CD14-positive monocyte (primary cell): ENCODE data around the gene MED12L. TPM values are rescaled to one million over a fixed set of nuclear protein-coding genes. Genes with fewer than 3 reads are reported as not detected.
A peak's percentile ranks its signal among the peaks of the same experiment; 100 is the strongest.

Experiments used
- DNase-seq, 3 donors: peaks; one replicate each; pipeline ENCODE4 v3.0.0-alpha.2; 2011 to 2022
- H2AFZ ChIP-seq: 2 replicates; pipeline ENCODE4 v1.6.0; 2012; ENCODE audit warnings: mild to moderate bottlenecking, low read depth, low read length, inconsistent platforms; ENCODE audit not compliant: insufficient read depth, poor library complexity, severe bottlenecking
- H3K27ac ChIP-seq, 2 donors: 1 replicate in 1 of 2; 2 replicates in 1 of 2; pipeline ENCODE4 v1.5.1; 2012 to 2013; ENCODE audit warnings: low read length in 2 of 2, control low read depth in 1 of 2, inconsistent platforms in 1 of 2, low read depth in 1 of 2, mild to moderate bottlenecking in 1 of 2
- H3K27me3 ChIP-seq, 2 donors: one replicate each; pipeline versions ENCODE4 v1.6.0 to v1.6.1; 2011 to 2013; ENCODE audit warnings: low read length in 2 of 2; ENCODE audit not compliant: control insufficient read depth in 2 of 2, insufficient read depth in 2 of 2
- H3K36me3 ChIP-seq, 2 donors: replicated peaks in 1 of 2; 1 replicate in 1 of 2; 2 replicates in 1 of 2; pipeline versions ENCODE4 v1.5.1 to v1.6.1; 2012 to 2013; ENCODE audit warnings: low read length in 2 of 2, control low read depth in 1 of 2, inconsistent platforms in 1 of 2, mild to moderate bottlenecking in 1 of 2; ENCODE audit not compliant: insufficient read depth in 2 of 2, control insufficient read depth in 1 of 2
- H3K4me1 ChIP-seq, 2 donors: 1 replicate in 1 of 2; 2 replicates in 1 of 2; pipeline versions ENCODE4 v1.5.1 to v1.6.1; 2012 to 2013; ENCODE audit warnings: low read length in 2 of 2, control low read depth in 1 of 2, inconsistent platforms in 1 of 2, mild to moderate bottlenecking in 1 of 2, moderate library complexity in 1 of 2; ENCODE audit not compliant: insufficient read depth in 2 of 2, control insufficient read depth in 1 of 2
- H3K4me2 ChIP-seq: replicated peaks from 2 replicates; pipeline ENCODE3; 2012; ENCODE audit warnings: low read length, moderate library complexity, mild to moderate bottlenecking; ENCODE audit not compliant: poor library complexity, severe bottlenecking; ENCODE audit errors: extremely low read depth
- H3K4me3 ChIP-seq, 3 experiments: fragments of 200-600 bp in 1 of 3; sonication (generic) in 1 of 3; replicated peaks in 1 of 3; 1 replicate in 2 of 3; 2 replicates in 1 of 3; pipeline ENCODE4 v1.5.1; 2011 to 2013; ENCODE audit warnings: low read length in 3 of 3, mild to moderate bottlenecking in 3 of 3, control low read depth in 2 of 3, low read depth in 2 of 3, inconsistent platforms in 1 of 3, moderate library complexity in 1 of 3
- H3K79me2 ChIP-seq: 2 replicates; pipeline ENCODE4 v1.6.0; 2012; ENCODE audit warnings: mild to moderate bottlenecking, control low read depth, inconsistent platforms, low read length, moderate library complexity; ENCODE audit not compliant: insufficient read depth
- H3K9ac ChIP-seq: 2 replicates; pipeline ENCODE4 v1.6.0; 2017; ENCODE audit warnings: low read length, mild to moderate bottlenecking; ENCODE audit not compliant: insufficient read depth, poor library complexity, severe bottlenecking
- H3K9me3 ChIP-seq, 2 donors: replicated peaks in 1 of 2; 1 replicate in 1 of 2; 2 replicates in 1 of 2; pipeline versions ENCODE4 v1.5.1 to v1.6.1; 2012 to 2013; ENCODE audit warnings: low read length in 2 of 2, control low read depth in 1 of 2; ENCODE audit not compliant: control insufficient read depth in 1 of 2, insufficient read depth in 1 of 2
- H4K20me1 ChIP-seq: 2 replicates; pipeline ENCODE4 v1.6.0; 2012; ENCODE audit warnings: mild to moderate bottlenecking, low read length, control low read depth, moderate library complexity; ENCODE audit not compliant: insufficient read depth
- H3K27ac Mint-ChIP-seq, 7 donors: one replicate each; pipeline ENCODE4 v1.8.0; 2020; ENCODE audit warnings: mild to moderate bottlenecking in 7 of 7, mixed read lengths in 7 of 7, moderate library complexity in 6 of 7, inconsistent platforms in 2 of 7
- H3K27me3 Mint-ChIP-seq, 3 donors: one replicate each; pipeline ENCODE4 v1.8.0; 2021 to 2022; ENCODE audit warnings: low read depth in 3 of 3, mild to moderate bottlenecking in 3 of 3, mixed read lengths in 3 of 3, moderate library complexity in 3 of 3, inconsistent platforms in 1 of 3
- H3K36me3 Mint-ChIP-seq, 2 donors: one replicate each; pipeline ENCODE4 v1.8.0; 2020; ENCODE audit warnings: mixed read lengths in 2 of 2, inconsistent platforms in 1 of 2, mild to moderate bottlenecking in 1 of 2
- H3K4me1 Mint-ChIP-seq: one replicate; pipeline ENCODE4 v1.8.0; 2020; ENCODE audit warnings: mild to moderate bottlenecking, mixed read lengths
- H3K4me3 Mint-ChIP-seq, 2 donors: one replicate each; pipeline ENCODE4 v1.8.0; 2020; ENCODE audit warnings: mild to moderate bottlenecking in 2 of 2, mixed read lengths in 2 of 2, moderate library complexity in 1 of 2
- H3K9me3 Mint-ChIP-seq, 7 donors: one replicate each; pipeline ENCODE4 v1.8.0; 2020 to 2022; ENCODE audit warnings: mixed read lengths in 7 of 7, mild to moderate bottlenecking in 6 of 7, moderate library complexity in 6 of 7, inconsistent platforms in 2 of 7
- CTCF ChIP-seq: fragments of 200-600 bp; IDR thresholded peaks from one replicate; pipeline ENCODE4 v1.8.0; 2022; ENCODE audit warnings: antibody characterized with exemption, mild to moderate bottlenecking
- WGBS: methylation state at CpG from one replicate; pipeline ENCODE4 v1.1.5; 2013; ENCODE audit warnings: missing lambda C conversion rate; ENCODE audit not compliant: insufficient coverage; 5-methylcytosine and 5-hydroxymethylcytosine counted together
- intact Hi-C, 2 donors: fragments of 100-400 bp; cut with micrococcal nuclease; formaldehyde crosslinking; loops; one replicate each; pipeline versions ENCODE4 v1.15.0 to v1.15.1; 2023
- polyA plus RNA-seq, 3 donors: library from polyadenylated mRNA; depleted of rRNA in 1 of 3; unstranded in 2 of 3; stranded (reverse) in 1 of 3; fragments of 300-500 nt in 2 of 3; fragments of >200 nt in 1 of 3; fragmentation: Illumina TruSeq in 2 of 3; gene quantifications; 1 replicate in 2 of 3; 2 replicates in 1 of 3; pipeline ENCODE4 v1.2.3, GENCODE V29; 2012 to 2021

The MED12L gene
- polyA plus RNA-seq, 3 donors: 0.12 to 0.29 TPM; not detected in 1

GRCh38 chr3:151082880-151083838, 2.3 kb upstream of the MED12L start:
- peak overlapping the region in 1 of 2 donors; percentile 78 for H3K4me3 Mint-ChIP-seq
- H3K36me3 ChIP-seq: no peaks in the 10 kb centered on the region

More at GRCh38 chr3:151082880-151083838, 2.3 kb upstream of the MED12L start:
- Mint-ChIP-seq H3K27ac (no peak overlapping the region), H3K4me1 (peaks cover 12% of the 10 kb centered on the region), H3K27me3 (peaks cover 47 to 56% (median 48%) of the 10 kb centered on the region in 3 donors), H3K9me3 (peaks cover 0 to 12% (median 6%) of the 10 kb centered on the region in 7 donors), H3K36me3 (peaks cover 0 to 8% of the 10 kb centered on the region in 2 donors)
- H3K9me3 ChIP-seq: peaks cover 0 to 8% of the 10 kb centered on the region in 2 donors
- WGBS: 43% methylated on average over 1 of the region's 5 CpGs
- no peak overlapping the region for H3K4me2 ChIP-seq
- intact Hi-C loops: no loop called here
- H3K79me2 ChIP-seq: no peaks in the 10 kb centered on the region
- peaks cover 20 to 26% of the 10 kb centered on the region in 2 donors for H3K4me1 ChIP-seq
- no peak overlapping the region for H3K9ac ChIP-seq
- no peak for TF ChIP-seq CTCF
- H3K4me3 ChIP-seq: no peak overlapping the region
- no peak overlapping the region for H2AFZ ChIP-seq
- no peaks in the 10 kb centered on the region for H4K20me1 ChIP-seq
- H3K27me3 ChIP-seq: peaks cover 33 to 49% of the 10 kb centered on the region in 2 donors
- no peak overlapping the region for H3K27ac ChIP-seq
- DNase-seq: no peak
